Brain microvascular endothelial cell (primary cell): ENCODE measurements around the gene CCDC183.
A peak's percentile ranks its signal among the peaks of the same experiment; 100 is the strongest.
"Not testable (repeated sequence)": the region's sequence is repeated elsewhere in the genome, so short reads cannot be mapped to it uniquely, and the experiment has no call there.

Experiments used
- DNase-seq: peaks from one replicate; pipeline ENCODE4 v3.0.0-alpha.2; 2020
- H3K27ac ChIP-seq: fragments of 250-450 bp; sonication (Bioruptor Pico); 2 replicates; pipeline ENCODE4 v1.5.1; 2020; ENCODE audit warnings: mild to moderate bottlenecking, moderate library complexity
- H3K27me3 ChIP-seq: fragments of 250-450 bp; sonication (Bioruptor Pico); replicated peaks from 2 replicates; pipeline ENCODE4 v1.5.1; 2020; ENCODE audit warnings: mild to moderate bottlenecking
- H3K36me3 ChIP-seq: fragments of 250-450 bp; sonication (Bioruptor Pico); replicated peaks from 2 replicates; pipeline ENCODE4 v1.5.1; 2020; ENCODE audit warnings: mild to moderate bottlenecking
- H3K4me3 ChIP-seq: 2 replicates; pipeline ENCODE4 v1.5.1; 2011; ENCODE audit warnings: low read depth, mild to moderate bottlenecking, control low read depth, low read length, moderate library complexity
- in situ Hi-C: cut with HindIII; loops from 2 replicates; pipeline ENCODE4 v1.10.0; 2017; ENCODE audit warnings: low sequenced_read_pairs, low pct_ligation_motif_present
- TF ChIP-seq, protein P1 (sequence below): IDR thresholded peaks from 2 replicates; pipeline ENCODE4 v1.5.1; 2011; ENCODE audit warnings: low read depth, mild to moderate bottlenecking, moderate library complexity, low read length, control low read depth, inconsistent platforms; ENCODE audit errors: missing control alignments

The CCDC183 gene

GRCh38 chr9:136839229-136840139 is 43.3 kb downstream of the CCDC183 start:
- DNase-seq: no peak
- TF ChIP-seq, protein P1, sequence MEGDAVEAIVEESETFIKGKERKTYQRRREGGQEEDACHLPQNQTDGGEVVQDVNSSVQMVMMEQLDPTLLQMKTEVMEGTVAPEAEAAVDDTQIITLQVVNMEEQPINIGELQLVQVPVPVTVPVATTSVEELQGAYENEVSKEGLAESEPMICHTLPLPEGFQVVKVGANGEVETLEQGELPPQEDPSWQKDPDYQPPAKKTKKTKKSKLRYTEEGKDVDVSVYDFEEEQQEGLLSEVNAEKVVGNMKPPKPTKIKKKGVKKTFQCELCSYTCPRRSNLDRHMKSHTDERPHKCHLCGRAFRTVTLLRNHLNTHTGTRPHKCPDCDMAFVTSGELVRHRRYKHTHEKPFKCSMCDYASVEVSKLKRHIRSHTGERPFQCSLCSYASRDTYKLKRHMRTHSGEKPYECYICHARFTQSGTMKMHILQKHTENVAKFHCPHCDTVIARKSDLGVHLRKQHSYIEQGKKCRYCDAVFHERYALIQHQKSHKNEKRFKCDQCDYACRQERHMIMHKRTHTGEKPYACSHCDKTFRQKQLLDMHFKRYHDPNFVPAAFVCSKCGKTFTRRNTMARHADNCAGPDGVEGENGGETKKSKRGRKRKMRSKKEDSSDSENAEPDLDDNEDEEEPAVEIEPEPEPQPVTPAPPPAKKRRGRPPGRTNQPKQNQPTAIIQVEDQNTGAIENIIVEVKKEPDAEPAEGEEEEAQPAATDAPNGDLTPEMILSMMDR: no peak
- H3K4me3 ChIP-seq: no peak overlapping the region
- H3K27me3 ChIP-seq: peaks cover 4% of the 10 kb centered on the region
- peaks cover 2% of the 10 kb centered on the region for H3K36me3 ChIP-seq
- in situ Hi-C loops: no loop called here
- H3K27ac ChIP-seq: no peak overlapping the region

GRCh38 chr9:136840140-136840876 is 44.2 kb downstream of the CCDC183 start:
- Histone ChIP-seq H3K36me3 (peaks cover 2% of the 10 kb centered on the region), H3K27ac (no peak overlapping the region), H3K27me3 (peaks cover 6% of the 10 kb centered on the region), H3K4me3 (no peak overlapping the region)
- TF ChIP-seq, protein P1: no peak
- in situ Hi-C loops: no loop called here
- no peak for DNase-seq

DNA sequence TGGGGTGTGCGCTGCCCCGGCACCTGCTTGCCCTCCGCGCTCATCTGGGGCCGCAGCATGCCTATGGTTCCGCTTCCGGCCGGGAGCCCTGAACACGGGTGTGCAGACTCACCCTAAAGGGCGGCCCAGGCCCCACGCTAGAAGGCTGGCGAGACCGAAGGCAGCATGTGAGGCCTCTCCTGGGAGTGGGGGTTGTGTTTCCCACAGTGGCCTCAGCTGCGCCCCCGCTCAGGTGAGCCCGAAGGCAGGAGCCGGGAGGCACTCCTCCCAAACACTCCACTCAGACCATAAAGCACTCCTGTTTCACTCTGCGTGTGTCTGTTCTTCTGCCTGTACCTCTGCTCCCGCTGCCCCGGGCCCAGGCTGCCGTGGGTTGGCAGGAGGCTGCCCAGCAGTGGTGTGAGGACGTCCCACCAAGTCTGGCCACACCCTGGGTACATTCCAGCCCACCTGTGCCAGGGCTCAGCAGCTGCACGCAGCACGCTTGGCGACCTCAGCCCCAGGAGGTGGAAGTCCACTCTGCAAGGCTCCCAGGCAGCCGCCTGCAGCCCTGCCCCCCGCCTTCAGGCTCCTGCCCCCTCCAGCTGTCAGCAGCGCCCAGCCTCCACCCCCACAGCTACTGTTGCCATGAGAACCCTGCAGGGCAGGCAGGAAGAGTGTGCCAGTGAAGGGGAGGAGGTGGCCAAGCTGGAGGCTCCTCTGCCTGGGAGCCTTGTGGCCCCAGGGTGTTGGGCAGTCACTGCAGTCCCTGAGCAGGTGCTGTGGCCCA is 44.9 kb downstream of the CCDC183 start:
- in situ Hi-C loops: no loop called here

DNA sequence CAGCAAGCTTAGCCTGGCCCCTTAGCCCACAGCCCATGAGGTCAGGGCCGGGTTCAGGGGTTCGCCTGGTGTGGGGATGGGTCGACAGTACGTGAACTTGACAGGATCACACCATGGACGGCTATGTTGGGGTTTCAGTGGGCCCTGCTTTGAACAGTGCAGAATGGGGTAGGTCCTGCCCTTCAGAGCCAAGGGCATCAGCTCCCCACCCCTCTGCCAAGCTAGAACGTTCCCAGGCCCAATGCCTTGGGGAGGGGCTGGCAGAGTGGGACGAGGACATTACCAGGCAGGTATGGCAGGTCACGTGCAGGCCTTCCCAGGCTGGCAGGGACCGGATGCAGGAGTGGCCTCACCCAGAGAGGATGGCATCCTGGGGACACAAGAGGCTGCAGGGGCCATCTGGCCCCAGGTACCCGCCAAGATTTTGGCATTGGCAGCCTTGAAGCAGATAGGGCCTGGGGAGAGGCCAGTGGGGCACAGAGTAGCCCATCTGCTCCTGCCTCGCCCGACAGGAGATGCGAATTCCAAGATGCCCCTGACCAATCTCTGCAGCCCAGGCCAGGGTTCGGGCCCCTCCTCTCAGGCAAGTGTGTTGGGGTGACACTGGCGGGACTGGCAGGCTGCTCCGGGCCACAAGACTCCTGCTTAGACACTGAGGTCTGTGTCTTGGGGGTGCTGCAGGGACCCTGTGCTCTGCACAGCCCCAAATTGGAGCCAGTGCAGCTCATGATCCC is 45.7 kb downstream of the CCDC183 start:
- in situ Hi-C loops, H3K36me3 ChIP-seq, H3K4me3 ChIP-seq, H3K27ac ChIP-seq, DNase-seq: not testable (repeated sequence)
- H3K27me3 ChIP-seq: peaks cover 15% of the 10 kb centered on the region

More for the DNA sequence above, 44.9 kb downstream of the CCDC183 start:
- H3K36me3 ChIP-seq: peaks cover 2% of the 10 kb centered on the region
- no peak overlapping the region for H3K4me3 ChIP-seq
- DNase-seq: no peak
- TF ChIP-seq, protein P1: no peak
- no peak overlapping the region for H3K27ac ChIP-seq
- peaks cover 13% of the 10 kb centered on the region for H3K27me3 ChIP-seq

GRCh38 chr9:136842380-136842948 is 46.3 kb downstream of the CCDC183 start, which contains the start of gene AJM1:
TSS of gene AJM1 (plus strand) at chr9:136842478. CDS start at chr9:136844415, 1,937 bp downstream.
- DNase-seq: peak; percentile 57
- not testable (repeated sequence) for H3K27ac ChIP-seq

GRCh38 chr9:136843159-136843800 is 47.1 kb downstream of the CCDC183 start:
- H3K36me3 ChIP-seq, H3K4me3 ChIP-seq, H3K27ac ChIP-seq, in situ Hi-C loops, DNase-seq: not testable (repeated sequence)
- H3K27me3 ChIP-seq: peaks cover 15% of the 10 kb centered on the region

More at GRCh38 chr9:136842380-136842948, 46.3 kb downstream of the CCDC183 start, which contains the start of gene AJM1:
- in situ Hi-C loops, H3K36me3 ChIP-seq: not testable (repeated sequence)
- peak within 1 kb of the TSS; percentile 53 for H3K4me3 ChIP-seq
- H3K27me3 ChIP-seq: peaks cover 15% of the 10 kb centered on the region
- TF ChIP-seq, protein P1: peak; percentile 90
